Osteocyte (in vitro differentiated cells): ENCODE results near the gene NRF1. TPM values are rescaled to one million over a fixed set of nuclear protein-coding genes. Genes with fewer than 3 reads are reported as not detected.

Experiments used
- DNase-seq: peaks from one replicate; pipeline ENCODE4 v3.0.0; 2021; ENCODE audit warnings: mixed read lengths; ENCODE audit not compliant: unreplicated experiment; ENCODE audit errors: extremely low spot score
- H3K27ac Mint-ChIP-seq: one replicate; pipeline ENCODE4 v1.8.0; 2021; ENCODE audit warnings: mild to moderate bottlenecking, mixed read lengths; ENCODE audit not compliant: unreplicated experiment
- H3K27me3 Mint-ChIP-seq: one replicate; pipeline ENCODE4 v1.8.0; 2021; ENCODE audit warnings: mixed read lengths; ENCODE audit not compliant: unreplicated experiment
- H3K36me3 Mint-ChIP-seq: one replicate; pipeline ENCODE4 v1.8.0; 2021; ENCODE audit warnings: mixed read lengths; ENCODE audit not compliant: unreplicated experiment
- H3K4me1 Mint-ChIP-seq: one replicate; pipeline ENCODE4 v1.8.0; 2021; ENCODE audit warnings: mixed read lengths; ENCODE audit not compliant: unreplicated experiment
- H3K4me3 Mint-ChIP-seq: one replicate; pipeline ENCODE4 v1.8.0; 2021; ENCODE audit warnings: mild to moderate bottlenecking, moderate library complexity, mixed read lengths; ENCODE audit not compliant: unreplicated experiment
- H3K9me3 Mint-ChIP-seq: one replicate; pipeline ENCODE4 v1.8.0; 2021; ENCODE audit warnings: mixed read lengths; ENCODE audit not compliant: unreplicated experiment
- CTCF ChIP-seq: fragments of 200-600 bp; sonication (generic); IDR thresholded peaks from 2 replicates; pipeline ENCODE4 v1.5.0; 2021; ENCODE audit warnings: antibody characterized with exemption, mild to moderate bottlenecking, moderate library complexity
- total RNA-seq: library from RNA; stranded (reverse); gene quantifications from 2 replicates; pipeline ENCODE4 v1.2.1, GENCODE V29; 2021

Gene NRF1
- total RNA-seq, 1 donor from 2014 or later: 20.7 TPM

GRCh38 chr7:129646369-129647021 is 35.0 kb downstream of the NRF1 start:
- peak overlapping the region; percentile 31 for H3K27ac Mint-ChIP-seq
- H3K36me3 Mint-ChIP-seq: peaks cover 1% of the 10 kb centered on the region
- no peaks in the 10 kb centered on the region for H3K27me3 Mint-ChIP-seq
- no peaks in the 10 kb centered on the region for H3K9me3 Mint-ChIP-seq
- peaks cover 33% of the 10 kb centered on the region for H3K4me1 Mint-ChIP-seq
- TF ChIP-seq CTCF: no peak
- no peak for DNase-seq
- no peak overlapping the region for H3K4me3 Mint-ChIP-seq

- no peak for TF ChIP-seq CTCF
- Mint-ChIP-seq H3K27ac (no peak overlapping the region), H3K36me3 (peaks cover 4% of the 10 kb centered on the region), H3K9me3 (peaks cover 4% of the 10 kb centered on the region), H3K4me1 (peaks cover 27% of the 10 kb centered on the region), H3K27me3 (no peaks in the 10 kb centered on the region), H3K4me3 (no peak overlapping the region)
- no peak for DNase-seq
Measured at GRCh38 chr7:129649128-129649690, 37.7 kb downstream of the NRF1 start.

GRCh38 chr7:129650056-129650758 is 38.7 kb downstream of the NRF1 start:
- no peak overlapping the region for H3K4me3 Mint-ChIP-seq
- peaks cover 4% of the 10 kb centered on the region for H3K9me3 Mint-ChIP-seq
- DNase-seq: no peak
- H3K4me1 Mint-ChIP-seq: peaks cover 25% of the 10 kb centered on the region
- TF ChIP-seq CTCF: no peak
- no peaks in the 10 kb centered on the region for H3K27me3 Mint-ChIP-seq
- H3K27ac Mint-ChIP-seq: no peak overlapping the region
- H3K36me3 Mint-ChIP-seq: peaks cover 4% of the 10 kb centered on the region

GRCh38 chr7:129652914-129653313 is 41.4 kb downstream of the NRF1 start:
- peaks cover 11% of the 10 kb centered on the region for H3K36me3 Mint-ChIP-seq
- peaks cover 9% of the 10 kb centered on the region for H3K4me1 Mint-ChIP-seq
- no peak overlapping the region for H3K4me3 Mint-ChIP-seq
- peaks cover 4% of the 10 kb centered on the region for H3K9me3 Mint-ChIP-seq
- no peak for DNase-seq
- no peak overlapping the region for H3K27ac Mint-ChIP-seq
- TF ChIP-seq CTCF: no peak
- H3K27me3 Mint-ChIP-seq: no peaks in the 10 kb centered on the region

GRCh38 chr7:129655811-129656210 is 44.3 kb downstream of the NRF1 start:
- no peaks in the 10 kb centered on the region for H3K27me3 Mint-ChIP-seq
- peaks cover 12% of the 10 kb centered on the region for H3K9me3 Mint-ChIP-seq
- TF ChIP-seq CTCF: no peak
- DNase-seq: no peak
- peaks cover 31% of the 10 kb centered on the region for H3K36me3 Mint-ChIP-seq
- no peaks in the 10 kb centered on the region for H3K4me1 Mint-ChIP-seq
- no peak overlapping the region for H3K27ac Mint-ChIP-seq
- H3K4me3 Mint-ChIP-seq: no peak overlapping the region
